NCI-H526 treated with DMSO at 0.1 percent for 48 hours (cell line): ENCODE results near the gene NCAPG.

Experiments used
- DNase-seq: peaks from one replicate; lab custom pipeline; 2025; lab: John Stamatoyannopoulos, UW

Gene NCAPG

GRCh38 chr4:17810260-17811077 is at the start of gene NCAPG, which contains the start of gene DCAF16:
NCAPG (plus strand) TSS chr4:17810979; CDS start chr4:17811078, 99 bp downstream.
DCAF16 (minus strand) TSS chr4:17810757; CDS start chr4:17804141, 6,616 bp downstream.
- DNase-seq: peak; percentile 97

GRCh38 chr4:17761062-17761461 is 49.7 kb upstream of the NCAPG start:
- DNase-seq: no peak

GRCh38 chr4:17762726-17763125 is 48.1 kb upstream of the NCAPG start:
- DNase-seq: no peak

- DNase-seq: no peak
These were observed 47.4 kb upstream of the NCAPG start for GRCh38 chr4:17763416-17763815.

GRCh38 chr4:17763931-17764330 is 46.8 kb upstream of the NCAPG start:
- no peak for DNase-seq

- no peak for DNase-seq
These were observed 45.1 kb upstream of the NCAPG start for GRCh38 chr4:17765514-17766286.

- no peak for DNase-seq
These were observed 43.8 kb upstream of the NCAPG start for GRCh38 chr4:17766826-17767458.

GRCh38 chr4:17769406-17770174 is 41.2 kb upstream of the NCAPG start:
- DNase-seq: no peak

GRCh38 chr4:17770845-17771244 is 39.9 kb upstream of the NCAPG start:
- no peak for DNase-seq

- no peak for DNase-seq
These were observed 39.4 kb upstream of the NCAPG start for GRCh38 chr4:17771284-17771908.

GRCh38 chr4:17773135-17773698 is 37.6 kb upstream of the NCAPG start:
- DNase-seq: no peak

GRCh38 chr4:17778431-17778830 is 32.3 kb upstream of the NCAPG start:
- no peak for DNase-seq

GRCh38 chr4:17780501-17781299 is 30.1 kb upstream of the NCAPG start:
- no peak for DNase-seq

GRCh38 chr4:17781300-17782287 is 29.2 kb upstream of the NCAPG start, which contains the start of gene FAM184B:
FAM184B (minus strand) TSS chr4:17781621; CDS start chr4:17781299, 322 bp downstream.
- no peak for DNase-seq

- DNase-seq: no peak
These were observed 24.9 kb upstream of the NCAPG start for GRCh38 chr4:17785858-17786257.

- no peak for DNase-seq
These were observed 24.2 kb upstream of the NCAPG start for GRCh38 chr4:17786567-17786966.

- DNase-seq: no peak
These were observed 23.5 kb upstream of the NCAPG start for GRCh38 chr4:17787315-17787714.

GRCh38 chr4:17788956-17789355 is 21.8 kb upstream of the NCAPG start:
- DNase-seq: no peak

- DNase-seq: no peak
These were observed 16.0 kb upstream of the NCAPG start for GRCh38 chr4:17794730-17795129.
